SH-SY5Y (cell line): ENCODE results near the gene ACER2.

Source experiments
- GATA2 ChIP-seq: IDR thresholded peaks from 2 replicates; pipeline ENCODE4 v1.6.1; 2011; ENCODE audit warnings: mild to moderate bottlenecking, low read depth, low read length
- GATA3 ChIP-seq: IDR thresholded peaks from 2 replicates; pipeline ENCODE4 v1.6.1; 2011; ENCODE audit warnings: low read depth, mild to moderate bottlenecking, low read length, moderate library complexity

- TF ChIP-seq GATA2, result no peak
- no peak for TF ChIP-seq GATA3
These were observed 33.4 kb downstream of the ACER2 start for GRCh38 chr9:19442240-19442639.
